Right cardiac atrium (tissue), 5 donors: ENCODE measurements around the gene SAMD11. TPM values are rescaled to one million over a fixed set of nuclear protein-coding genes. Genes with fewer than 3 reads are reported as not detected.

Experiments
- ATAC-seq, 2 donors: fragments of 200-7000 bp; cut with Tn5 transposase; one replicate each; pipeline versions ENCODE4 v1.8.0 to v1.9.1; 2020; ENCODE audit warnings: moderate library complexity in 2 of 2, mild to moderate bottlenecking in 1 of 2
- DNase-seq, 3 donors: peaks; one replicate each; pipeline ENCODE4 v3.0.0-alpha.2; 2020
- H3K27ac ChIP-seq: one replicate; pipeline ENCODE4 v1.5.1; 2013; ENCODE audit warnings: mild to moderate bottlenecking, low read length, control low read depth, moderate library complexity
- H3K27me3 ChIP-seq: one replicate; pipeline ENCODE4 v1.6.1; 2013; ENCODE audit not compliant: control insufficient read depth, insufficient read depth
- H3K4me1 ChIP-seq: one replicate; pipeline ENCODE4 v1.6.1; 2013; ENCODE audit warnings: low read length; ENCODE audit not compliant: control insufficient read depth, insufficient read depth
- H3K4me3 ChIP-seq: one replicate; pipeline ENCODE4 v1.5.1; 2013; ENCODE audit warnings: low read length, control low read depth
- H3K9me3 ChIP-seq: one replicate; pipeline ENCODE4 v1.6.1; 2013; ENCODE audit warnings: low read length; ENCODE audit not compliant: control insufficient read depth
- WGBS: extraction: QIAGEN DNeasy Blood & Tissue Kit; methylation state at CpG from one replicate; pipeline ENCODE4 v1.1.7; 2013; 5-methylcytosine and 5-hydroxymethylcytosine counted together
- intact Hi-C, 4 donors: fragments of 100-400 bp; cut with DNase I; formaldehyde crosslinking; loops; one replicate each; pipeline versions ENCODE4 v1.11.0 to v1.14.0; 2022 to 2023
- polyA plus RNA-seq: library from polyadenylated mRNA; stranded (reverse); fragments of 200-250 nt; gene quantifications from one replicate; pipeline ENCODE4 v1.2.3, GENCODE V29; 2013
- total RNA-seq, 4 donors: library from RNA; stranded (reverse); fragmentation: NEBNext Ultra II Directional; extraction: Animal tissue kit (Norgen Biotek cat#: 25700); gene quantifications; one replicate each; pipeline ENCODE4 v1.2.1, GENCODE V29; 2021
- donor health status: healthy with polysubstance abuse.
- donor health status: DM: no; HTN: yes; CAD: no.
- donor health status: DM: no; HTN: no; CAD: no.
- donor health status: DM: no; HTN: yes; CAD: no; lungs with severe emphysema.
- donor health status: DM: yes; HTN: yes; CAD: no.

The SAMD11 gene
- total and polyA plus RNA-seq, 5 donors, result 6.9 to 27.2 (median 10.9) TPM

- Histone ChIP-seq H3K4me3 (no peak overlapping the region), H3K4me1 (no peaks in the 10 kb centered on the region), H3K27ac (no peak overlapping the region), H3K27me3 (no peaks in the 10 kb centered on the region), H3K9me3 (no peaks in the 10 kb centered on the region)
- 80% methylated on average over 45 of the region's 45 CpGs for WGBS
- ATAC-seq, result no peak
- intact Hi-C loops, result no loop called here
- peak in 1 of 3 donors; percentile 61 for DNase-seq
These were observed 12.9 kb downstream of the SAMD11 start for GRCh38 chr1:936348-937264.

- Histone ChIP-seq H3K4me3 (no peak overlapping the region), H3K27ac (no peak overlapping the region), H3K9me3 (no peaks in the 10 kb centered on the region), H3K27me3 (no peaks in the 10 kb centered on the region), H3K4me1 (no peaks in the 10 kb centered on the region)
- 87% methylated on average over 16 of the region's 16 CpGs for WGBS
- DNase-seq, result no peak
- no peak for ATAC-seq
- intact Hi-C loops, result no loop called here
These were observed 13.8 kb downstream of the SAMD11 start for GRCh38 chr1:937521-937920.

- H3K27ac ChIP-seq, result no peak overlapping the region
- H3K9me3 ChIP-seq, result no peaks in the 10 kb centered on the region
- H3K4me1 ChIP-seq, result no peaks in the 10 kb centered on the region
- intact Hi-C loops, result no loop called here
- DNase-seq (peak in 1 of 3 donors; percentile 75), ATAC-seq (peak in 1 of 2 donors; percentile 4)
- H3K27me3 ChIP-seq, result no peaks in the 10 kb centered on the region
- 76% methylated on average over 15 of the region's 15 CpGs for WGBS
- H3K4me3 ChIP-seq, result no peak overlapping the region
These were observed 14.5 kb downstream of the SAMD11 start for GRCh38 chr1:938088-938683.

GRCh38 chr1:938711-939489 lies 15.2 kb downstream of the SAMD11 start:
- DNase-seq (peak in 1 of 3 donors; percentile 72), ATAC-seq (no peak)
- Histone ChIP-seq H3K9me3 (no peaks in the 10 kb centered on the region), H3K4me3 (no peak overlapping the region), H3K27me3 (no peaks in the 10 kb centered on the region), H3K4me1 (no peaks in the 10 kb centered on the region), H3K27ac (no peak overlapping the region)
- 79% methylated on average over 30 of the region's 30 CpGs for WGBS
- intact Hi-C loops, result no loop called here

- DNase-seq (peak in 1 of 3 donors; percentile 71), ATAC-seq (no peak)
- no peak overlapping the region for H3K27ac ChIP-seq
- H3K4me1 ChIP-seq, result no peaks in the 10 kb centered on the region
- no peaks in the 10 kb centered on the region for H3K27me3 ChIP-seq
- peak overlapping the region; percentile 43 for H3K4me3 ChIP-seq
- H3K9me3 ChIP-seq, result no peaks in the 10 kb centered on the region
- 20% methylated on average over 21 of the region's 21 CpGs for WGBS
- intact Hi-C loops, result no loop called here
These were observed 15.9 kb downstream of the SAMD11 start for GRCh38 chr1:939511-940106.

- intact Hi-C loops, result no loop called here
- no peaks in the 10 kb centered on the region for H3K27me3 ChIP-seq
- peak overlapping the region; percentile 43 for H3K4me3 ChIP-seq
- WGBS, result under 1% methylated on average over 81 of the region's 86 CpGs
- H3K9me3 ChIP-seq, result no peaks in the 10 kb centered on the region
- H3K27ac ChIP-seq, result peak overlapping the region; percentile 26
- H3K4me1 ChIP-seq, result no peaks in the 10 kb centered on the region
- ATAC-seq (peak; percentile 5 to 15), DNase-seq (peak; percentile 78 to 94 (median 93))
These were observed 16.6 kb downstream of the SAMD11 start for GRCh38 chr1:940107-941014.

GRCh38 chr1:941015-941587 lies 17.4 kb downstream of the SAMD11 start:
- H3K27me3 ChIP-seq, result no peaks in the 10 kb centered on the region
- ATAC-seq (no peak), DNase-seq (peak in 1 of 3 donors; percentile 74)
- H3K9me3 ChIP-seq, result no peaks in the 10 kb centered on the region
- peak overlapping the region; percentile 10 for H3K27ac ChIP-seq
- 5% methylated on average over 36 of the region's 36 CpGs for WGBS
- intact Hi-C loops, result no loop called here
- no peaks in the 10 kb centered on the region for H3K4me1 ChIP-seq
- peak overlapping the region; percentile 43 for H3K4me3 ChIP-seq

- DNase-seq, result peak; percentile 90 to 97 (median 96)
- peak overlapping the region; percentile 10 for H3K27ac ChIP-seq
- no peaks in the 10 kb centered on the region for H3K27me3 ChIP-seq
- ATAC-seq, result peak; percentile 59 to 62
- peak overlapping the region; percentile 40 for H3K4me3 ChIP-seq
- no peaks in the 10 kb centered on the region for H3K4me1 ChIP-seq
- intact Hi-C loops, result no loop called here
- H3K9me3 ChIP-seq, result no peaks in the 10 kb centered on the region
- under 1% methylated on average over 98 of the region's 98 CpGs for WGBS
These were observed 18.1 kb downstream of the SAMD11 start for GRCh38 chr1:941588-942383.

GRCh38 chr1:942411-942821 lies 18.7 kb downstream of the SAMD11 start:
- ATAC-seq, result no peak
- 4% methylated on average over 48 of the region's 48 CpGs for WGBS
- peak in 1 of 3 donors; percentile 76 for DNase-seq
- Histone ChIP-seq H3K27me3 (no peaks in the 10 kb centered on the region), H3K9me3 (no peaks in the 10 kb centered on the region), H3K4me1 (no peaks in the 10 kb centered on the region), H3K27ac (peak overlapping the region; percentile 5), H3K4me3 (peak overlapping the region; percentile 40)
- intact Hi-C loops, result no loop called here
